Activated CD4-positive, CD25-positive, alpha-beta regulatory T cell treated with anti-CD3 and anti-CD28 coated beads, Interleukin-2, amount 50 U/mL, for 72 hours (primary cell): Measurements from ENCODE around the gene PILRA.
"Not testable (repeated sequence)": the region's sequence is repeated elsewhere in the genome, so short reads cannot be mapped to it uniquely, and the experiment has no call there.

Experiments
- DNase-seq: peaks from one replicate; pipeline ENCODE4 v3.0.0; 2021

The PILRA gene

GRCh38 chr7:100381531-100382233, 8.4 kb downstream of the PILRA start:
- DNase-seq = not testable (repeated sequence)

GRCh38 chr7:100382234-100382853, 9.1 kb downstream of the PILRA start:
- DNase-seq = not testable (repeated sequence)

DNA sequence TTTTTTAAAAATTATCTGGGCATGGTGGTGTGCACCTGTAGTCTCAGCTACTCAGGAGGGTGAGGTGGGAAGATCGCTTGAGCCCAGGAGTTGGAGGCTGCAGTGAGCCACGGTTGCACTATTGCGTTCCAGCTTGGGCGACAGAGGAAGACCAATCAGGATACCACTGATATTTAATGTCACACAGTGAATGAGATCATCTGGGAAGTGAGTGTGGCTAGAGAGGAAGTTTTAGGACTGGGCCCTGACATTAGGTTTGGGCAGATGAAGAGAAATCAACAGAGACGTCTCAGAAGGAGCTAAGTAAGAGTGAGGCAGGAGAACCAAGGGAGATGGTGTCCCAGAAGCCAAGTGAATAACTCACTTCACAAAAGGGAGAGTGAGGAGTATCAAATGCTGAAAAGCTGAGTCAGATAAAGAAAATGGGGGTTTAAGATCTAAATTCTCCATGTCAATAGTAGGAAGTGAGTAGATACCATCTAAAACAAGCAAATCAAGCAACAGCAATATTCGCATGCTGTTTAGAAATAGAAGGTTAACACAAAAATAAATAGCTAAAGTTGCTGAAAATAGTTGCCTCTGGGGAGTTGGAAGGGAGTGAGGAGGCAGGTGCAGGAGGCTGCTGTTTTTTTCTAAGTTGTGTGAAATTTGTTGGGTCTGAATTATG, 11.5 kb downstream of the PILRA start:
- no peak for DNase-seq

GRCh38 chr7:100386940-100387339, 13.7 kb downstream of the PILRA start:
- DNase-seq = no peak

DNA sequence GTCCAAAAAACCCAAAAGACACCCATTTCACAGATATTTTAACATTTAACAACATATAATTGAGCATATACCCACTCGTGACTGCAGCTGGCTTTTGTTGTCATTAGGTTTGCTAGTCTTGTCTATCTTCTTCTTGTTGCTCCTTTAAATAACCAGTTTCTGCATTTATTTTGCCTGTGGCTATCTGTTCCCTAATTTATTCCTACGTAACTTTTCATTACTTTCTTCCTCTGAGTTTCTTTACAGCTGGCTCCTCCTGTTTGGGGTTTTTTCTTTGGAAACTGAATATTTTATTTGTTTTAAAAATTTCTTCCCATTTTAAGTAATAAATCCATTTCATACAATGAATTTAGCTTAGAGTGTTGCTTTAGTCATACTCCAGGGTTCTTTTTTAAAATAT, 14.4 kb downstream of the PILRA start:
- DNase-seq = no peak

GRCh38 chr7:100389437-100390088, 16.3 kb downstream of the PILRA start:
- no peak for DNase-seq

DNA sequence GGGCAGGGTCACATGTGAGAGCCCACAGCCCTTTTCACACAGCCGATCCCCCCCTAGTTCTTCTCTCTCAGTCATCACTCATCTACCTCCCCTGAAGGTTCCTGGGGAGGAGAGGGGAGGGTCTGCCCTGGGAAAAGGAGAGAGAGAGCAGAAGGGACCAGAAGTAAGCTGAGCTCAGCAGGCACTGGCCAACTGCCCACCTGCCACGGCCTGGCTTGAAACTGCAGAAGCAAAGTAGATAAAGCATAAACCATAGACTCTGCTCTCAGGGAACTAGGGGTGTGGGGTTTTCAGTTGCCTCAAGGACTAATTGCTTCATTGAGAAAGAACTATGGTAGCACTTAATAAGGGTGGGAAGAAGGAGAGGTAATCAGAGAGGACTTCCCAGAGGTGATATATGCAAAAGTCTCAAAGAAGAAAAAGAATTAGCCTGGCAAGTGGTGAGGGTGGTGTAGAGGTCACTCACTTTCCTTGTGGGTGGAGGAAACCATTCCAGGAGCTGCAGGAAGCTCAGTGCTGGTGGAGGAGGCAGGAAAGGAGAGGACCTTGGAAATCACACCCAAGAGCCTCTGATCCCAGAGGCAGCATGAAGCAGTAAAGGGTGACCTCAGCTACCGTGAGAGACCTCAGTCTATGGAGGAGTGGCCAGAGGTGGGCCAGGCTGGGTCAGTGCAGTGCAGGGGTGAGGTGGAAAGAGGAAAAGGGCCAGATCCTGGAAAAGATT, 17.2 kb downstream of the PILRA start:
- no peak for DNase-seq

DNA sequence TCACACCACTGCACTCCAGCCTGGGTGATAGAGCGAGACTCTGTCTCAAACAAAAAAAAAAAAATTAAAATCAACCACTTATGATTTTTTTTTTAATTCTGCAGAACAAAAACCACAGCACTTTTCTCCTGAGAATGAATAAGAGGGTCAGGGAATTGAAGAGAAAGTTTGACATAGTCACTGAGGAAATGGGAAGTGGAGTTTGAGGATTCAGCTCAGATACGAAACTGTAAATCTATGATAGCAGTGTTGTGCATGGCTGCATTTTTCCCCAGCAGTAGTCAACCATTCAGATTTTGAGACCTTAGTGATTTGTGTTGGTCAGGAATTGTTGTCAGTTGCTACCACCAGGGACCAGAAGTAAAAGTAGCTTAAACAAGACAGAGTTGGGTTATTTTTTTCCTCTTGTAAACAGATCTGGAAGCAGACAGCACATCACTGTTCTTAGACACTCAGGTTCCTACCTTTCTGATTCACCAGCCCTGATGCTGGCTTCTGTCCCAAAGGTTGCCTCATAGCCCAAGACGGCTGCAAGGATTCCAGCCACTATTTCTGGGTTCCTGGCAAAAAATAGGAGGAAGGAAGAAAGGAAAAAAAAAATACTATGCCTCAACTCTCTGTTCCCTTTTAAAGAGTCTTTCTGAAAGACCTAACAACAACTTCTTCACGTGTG, 20.1 kb downstream of the PILRA start:
- DNase-seq = no peak

GRCh38 chr7:100394077-100394476, 20.8 kb downstream of the PILRA start:
- no peak for DNase-seq

GRCh38 chr7:100396421-100396982, 23.2 kb downstream of the PILRA start:
- no peak for DNase-seq

GRCh38 chr7:100397315-100398081, 24.2 kb downstream of the PILRA start:
- no peak for DNase-seq

- DNase-seq = no peak
These were observed 25.0 kb downstream of the PILRA start for GRCh38 chr7:100398239-100398638.

- no peak for DNase-seq
These were observed 26.8 kb downstream of the PILRA start for GRCh38 chr7:100400041-100400440.

DNA sequence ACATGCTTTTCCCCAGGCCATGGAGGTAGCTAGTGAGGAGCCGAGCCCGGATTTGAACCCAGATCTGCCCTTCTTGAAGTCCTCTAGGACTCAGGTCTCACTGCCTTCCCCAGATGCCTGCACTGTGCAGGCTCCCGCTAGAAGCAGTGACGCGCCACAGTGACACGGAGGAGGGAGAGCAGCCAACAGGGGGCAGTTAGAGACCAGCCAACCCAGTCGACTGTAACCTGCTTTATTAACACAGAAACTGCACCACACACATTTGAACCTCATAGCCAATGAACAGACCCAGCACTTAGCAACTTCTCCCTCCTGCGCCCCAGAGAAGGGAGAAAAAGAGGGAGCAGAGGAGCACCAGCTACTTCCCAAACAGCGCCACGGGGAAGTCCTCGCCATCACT, 27.4 kb downstream of the PILRA start:
- DNase-seq = no peak

- DNase-seq = no peak
These were observed 28.5 kb downstream of the PILRA start for GRCh38 chr7:100401811-100402210.

GRCh38 chr7:100402241-100402640, 29.0 kb downstream of the PILRA start:
- no peak for DNase-seq

GRCh38 chr7:100406767-100407166, 33.5 kb downstream of the PILRA start:
- DNase-seq = no peak

DNA sequence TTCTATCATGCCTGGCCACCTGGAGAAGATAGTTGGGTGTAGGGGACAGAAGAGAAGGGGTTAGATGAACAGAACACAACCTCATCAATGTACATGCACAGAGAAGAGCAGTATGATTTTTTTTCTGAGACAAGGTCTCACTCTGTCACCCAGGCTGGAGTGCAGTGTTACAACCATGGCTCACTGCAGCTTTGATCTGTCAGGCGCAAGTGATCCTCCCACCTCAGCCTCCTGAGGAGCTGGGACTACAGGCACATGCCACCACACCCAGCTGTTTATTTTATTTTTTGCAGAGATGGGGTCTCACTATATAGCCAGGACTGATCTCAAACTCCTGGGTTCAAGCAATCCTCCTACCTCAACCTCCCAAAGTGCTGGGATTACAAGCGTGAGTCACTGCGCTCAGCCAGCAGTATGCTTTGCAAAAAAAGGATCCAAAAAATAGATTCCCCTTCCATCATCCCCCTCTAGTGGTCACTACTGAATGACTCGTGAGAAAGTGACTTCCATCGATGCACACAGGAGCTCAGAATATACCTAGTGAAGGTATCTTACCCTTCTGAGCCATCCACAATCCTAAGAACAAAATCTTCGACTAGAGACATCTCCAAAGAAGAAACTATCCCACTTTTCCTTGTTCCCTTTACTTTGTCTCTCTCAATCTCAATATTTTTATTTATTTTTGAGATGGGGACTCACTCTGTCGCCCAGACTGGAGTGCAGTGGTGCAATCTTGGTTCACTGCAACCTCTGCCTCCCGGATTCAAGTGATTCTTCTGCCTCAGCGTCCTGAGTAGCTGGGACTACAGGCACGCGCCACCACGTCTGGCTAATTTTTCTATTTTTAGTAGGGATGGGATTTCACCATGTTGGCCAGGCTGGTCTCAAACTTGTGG, 34.2 kb downstream of the PILRA start:
- DNase-seq = no peak

- no peak for DNase-seq
These were observed 37.8 kb downstream of the PILRA start for GRCh38 chr7:100411101-100411500.

- no peak for DNase-seq
These were observed 40.1 kb downstream of the PILRA start for GRCh38 chr7:100413346-100413745.
